Activated T-helper 17 cell treated with anti-CD3 and anti-CD28 coated beads, Interleukin-2, amount 50 U/mL, for 72 hours (primary cell): Measurements from ENCODE around the gene GRAMD2B. TPM values are rescaled to one million over a fixed set of nuclear protein-coding genes. Genes with fewer than 3 reads are reported as not detected.
"Not testable (repeated sequence)": the region's sequence is repeated elsewhere in the genome, so short reads cannot be mapped to it uniquely, and the experiment has no call there.

Experiments used
- ATAC-seq: fragments of 150-1000 bp; cut with Tn5 transposase; replicated peaks from 2 replicates; pipeline ENCODE4 v1.10.0; 2021; ENCODE audit warnings: mild to moderate bottlenecking, moderate library complexity
- H3K27ac Mint-ChIP-seq: one replicate; pipeline ENCODE4 v1.8.0; 2022; ENCODE audit warnings: mixed read lengths
- H3K27me3 Mint-ChIP-seq: one replicate; pipeline ENCODE4 v1.8.0; 2022; ENCODE audit warnings: mixed read lengths
- H3K36me3 Mint-ChIP-seq: one replicate; pipeline ENCODE4 v1.8.0; 2022; ENCODE audit warnings: low read depth, mild to moderate bottlenecking, mixed read lengths
- H3K4me1 Mint-ChIP-seq: one replicate; pipeline ENCODE4 v1.8.0; 2022; ENCODE audit warnings: mixed read lengths
- H3K4me3 Mint-ChIP-seq: one replicate; pipeline ENCODE4 v1.8.0; 2022; ENCODE audit warnings: mild to moderate bottlenecking, mixed read lengths
- H3K9me3 Mint-ChIP-seq: one replicate; pipeline ENCODE4 v1.8.0; 2022; ENCODE audit warnings: mixed read lengths
- total RNA-seq, 2 donors: library from RNA; stranded (reverse); gene quantifications; one replicate each; pipeline ENCODE4 v1.2.3, GENCODE V29; 2022

The GRAMD2B gene, protein sequence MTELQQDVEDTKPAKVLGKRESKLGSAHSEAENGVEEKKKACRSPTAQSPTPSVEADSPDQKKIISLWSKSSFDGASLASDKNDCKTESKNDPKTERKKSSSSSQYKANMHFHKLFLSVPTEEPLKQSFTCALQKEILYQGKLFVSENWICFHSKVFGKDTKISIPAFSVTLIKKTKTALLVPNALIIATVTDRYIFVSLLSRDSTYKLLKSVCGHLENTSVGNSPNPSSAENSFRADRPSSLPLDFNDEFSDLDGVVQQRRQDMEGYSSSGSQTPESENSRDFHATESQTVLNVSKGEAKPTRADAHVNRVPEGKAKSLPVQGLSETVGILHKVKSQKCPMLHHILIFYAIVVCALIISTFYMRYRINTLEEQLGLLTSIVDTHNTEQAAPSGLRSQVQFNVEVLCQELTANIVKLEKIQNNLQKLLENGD
- 10 to 100 TPM in 1 of 2 donors, 1 to 10 TPM in 1; 8.0 to 11.8 TPM for total RNA-seq

DNA sequence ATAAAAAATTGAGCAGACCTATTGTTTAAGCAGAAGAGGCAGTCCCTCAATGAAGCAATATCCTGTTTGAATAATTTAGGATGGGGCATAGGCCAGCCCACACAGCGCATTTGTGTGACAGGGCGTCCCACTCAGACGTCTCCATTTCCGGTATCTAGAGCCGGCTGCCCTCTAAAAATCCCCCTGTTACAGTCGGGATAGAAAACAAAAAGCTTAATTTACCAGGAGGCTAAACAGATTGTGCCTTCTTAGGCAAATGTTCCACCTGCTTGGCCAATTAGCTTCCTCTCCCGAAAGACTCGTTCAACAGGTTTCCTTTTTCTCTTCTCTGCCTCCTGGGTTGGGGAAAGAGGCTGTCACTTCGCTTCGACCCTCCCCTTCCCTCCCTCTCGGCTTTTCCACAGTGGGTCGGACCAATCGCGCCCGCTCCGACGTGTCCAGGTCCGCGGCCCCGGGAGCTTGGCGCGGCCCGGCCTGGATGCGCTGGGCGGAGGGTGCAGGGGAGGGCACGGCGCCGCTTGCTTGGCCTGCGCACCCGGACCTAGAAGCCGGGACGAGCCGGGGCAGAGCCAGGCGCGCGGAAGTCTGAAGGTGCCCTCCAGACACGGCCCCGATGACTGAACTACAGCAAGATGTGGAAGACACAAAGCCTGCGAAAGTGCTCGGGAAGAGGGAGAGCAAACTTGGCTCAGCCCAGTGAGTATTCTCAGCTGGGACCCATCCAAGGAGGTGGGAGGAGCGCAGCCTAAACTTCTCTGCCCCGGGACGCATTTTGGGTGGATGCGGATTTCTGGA lies at the start of gene GRAMD2B:
Gene GRAMD2B (plus strand): TSS at position 416 of the 795 bp plus-strand sequence. CDS start 198 bp downstream, at position 614.
- H3K4me3 Mint-ChIP-seq, result peak within 1 kb of the TSS; percentile 95
- H3K9me3 Mint-ChIP-seq, result no peaks in the 10 kb centered on the region
- peaks cover 22% of the 10 kb centered on the region for H3K4me1 Mint-ChIP-seq
- peak within 1 kb of the TSS; percentile 92 for H3K27ac Mint-ChIP-seq
- peak; percentile 92 for ATAC-seq
- no peaks in the 10 kb centered on the region for H3K27me3 Mint-ChIP-seq
- peaks cover 16% of the 10 kb centered on the region for H3K36me3 Mint-ChIP-seq

DNA sequence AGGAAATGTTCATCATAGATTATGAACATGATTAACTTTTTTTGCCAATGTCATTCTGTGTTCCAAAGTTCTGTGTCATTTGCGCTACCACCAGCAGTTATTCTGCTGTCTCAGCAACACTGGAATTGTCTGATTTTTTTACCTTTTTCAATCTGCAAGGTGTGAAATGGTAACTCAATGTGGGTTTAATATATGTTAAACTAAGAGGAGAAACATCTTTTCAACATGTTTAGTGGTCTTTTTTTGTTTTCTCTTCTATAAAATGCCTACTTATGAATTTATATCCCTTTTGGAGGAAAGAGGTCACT lies 49.1 kb upstream of the GRAMD2B start:
- H3K27me3 Mint-ChIP-seq, result no peaks in the 10 kb centered on the region
- H3K36me3 Mint-ChIP-seq, result no peaks in the 10 kb centered on the region
- H3K9me3 Mint-ChIP-seq, result no peaks in the 10 kb centered on the region
- ATAC-seq, result no peak
- H3K4me3 Mint-ChIP-seq, result peak overlapping the region; percentile 3
- peaks cover 8% of the 10 kb centered on the region for H3K4me1 Mint-ChIP-seq
- H3K27ac Mint-ChIP-seq, result no peak overlapping the region

DNA sequence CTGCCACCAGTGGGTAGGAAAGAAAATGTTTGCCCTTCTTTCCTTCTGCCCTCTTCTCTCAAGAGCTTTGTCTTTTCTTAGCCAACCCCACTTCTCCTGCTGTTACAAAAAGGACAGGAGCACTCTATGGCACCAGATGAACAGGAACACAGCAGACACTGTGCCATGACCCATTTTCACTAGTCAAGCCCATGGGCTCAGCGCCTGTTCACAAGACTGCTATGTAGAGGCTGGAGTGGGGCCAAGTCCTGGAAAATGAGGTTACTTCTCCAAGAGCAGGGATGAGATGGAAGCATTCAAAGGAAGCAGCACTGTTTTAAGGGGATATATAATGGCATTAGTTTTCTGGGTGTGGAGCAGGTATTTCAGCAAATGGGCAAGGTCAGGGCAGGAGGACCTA lies 46.8 kb upstream of the GRAMD2B start:
- no peak overlapping the region for H3K27ac Mint-ChIP-seq
- no peaks in the 10 kb centered on the region for H3K36me3 Mint-ChIP-seq
- peaks cover 3% of the 10 kb centered on the region for H3K9me3 Mint-ChIP-seq
- H3K4me1 Mint-ChIP-seq, result peaks cover 8% of the 10 kb centered on the region
- no peak for ATAC-seq
- H3K27me3 Mint-ChIP-seq, result no peaks in the 10 kb centered on the region
- H3K4me3 Mint-ChIP-seq, result no peak overlapping the region

DNA sequence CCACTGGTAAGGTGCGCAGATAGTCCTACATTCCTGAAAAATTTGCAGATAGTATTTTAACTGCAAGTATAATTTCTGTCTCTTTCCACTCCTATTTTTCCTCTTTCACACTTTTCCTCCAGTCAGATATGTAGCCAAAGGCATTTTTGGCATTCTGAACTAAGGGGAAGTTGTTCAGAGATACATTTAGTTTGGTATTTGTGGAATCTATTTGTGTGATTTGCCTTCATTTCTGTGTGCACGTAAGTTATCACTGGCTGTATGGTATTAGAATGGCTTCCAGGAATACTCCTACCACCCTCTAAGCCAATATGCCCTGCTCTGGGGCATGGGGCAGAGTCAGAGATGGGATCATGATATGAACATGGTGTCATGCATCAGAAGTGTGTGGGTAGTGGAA lies 45.8 kb upstream of the GRAMD2B start:
- Mint-ChIP-seq H3K4me3 (no peak overlapping the region), H3K27me3 (no peaks in the 10 kb centered on the region), H3K9me3 (peaks cover 6% of the 10 kb centered on the region), H3K27ac (no peak overlapping the region), H3K4me1 (peaks cover 8% of the 10 kb centered on the region), H3K36me3 (no peaks in the 10 kb centered on the region)
- no peak for ATAC-seq

DNA sequence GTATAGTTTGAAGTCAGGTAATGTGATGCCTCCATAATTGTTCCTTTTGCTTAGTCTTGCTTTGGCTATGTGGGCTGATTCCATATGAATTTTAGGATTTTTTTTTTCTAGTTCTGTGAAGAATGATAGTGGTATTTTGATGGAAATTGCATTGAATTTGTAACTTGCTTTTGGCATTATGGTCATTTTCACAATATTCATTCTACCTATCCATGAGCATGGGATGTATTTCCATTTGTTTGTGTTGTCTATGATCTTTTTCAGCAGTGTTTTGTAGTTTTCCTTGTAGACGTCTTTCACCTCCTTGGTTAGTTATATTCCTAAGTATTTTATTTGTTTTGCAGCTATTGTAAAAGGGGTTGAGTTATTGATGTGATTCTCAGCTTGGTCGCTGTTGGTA lies 42.9 kb upstream of the GRAMD2B start:
- not testable (repeated sequence) for H3K4me1 Mint-ChIP-seq, ATAC-seq, H3K36me3 Mint-ChIP-seq, H3K4me3 Mint-ChIP-seq, H3K9me3 Mint-ChIP-seq, H3K27me3 Mint-ChIP-seq, H3K27ac Mint-ChIP-seq

GRCh38 chr5:126383246-126383645 lies 40.0 kb upstream of the GRAMD2B start:
- peaks cover 8% of the 10 kb centered on the region for H3K9me3 Mint-ChIP-seq
- H3K4me1 Mint-ChIP-seq, result no peaks in the 10 kb centered on the region
- no peak overlapping the region for H3K27ac Mint-ChIP-seq
- no peak for ATAC-seq
- H3K36me3 Mint-ChIP-seq, result no peaks in the 10 kb centered on the region
- H3K4me3 Mint-ChIP-seq, result no peak overlapping the region
- H3K27me3 Mint-ChIP-seq, result no peaks in the 10 kb centered on the region

DNA sequence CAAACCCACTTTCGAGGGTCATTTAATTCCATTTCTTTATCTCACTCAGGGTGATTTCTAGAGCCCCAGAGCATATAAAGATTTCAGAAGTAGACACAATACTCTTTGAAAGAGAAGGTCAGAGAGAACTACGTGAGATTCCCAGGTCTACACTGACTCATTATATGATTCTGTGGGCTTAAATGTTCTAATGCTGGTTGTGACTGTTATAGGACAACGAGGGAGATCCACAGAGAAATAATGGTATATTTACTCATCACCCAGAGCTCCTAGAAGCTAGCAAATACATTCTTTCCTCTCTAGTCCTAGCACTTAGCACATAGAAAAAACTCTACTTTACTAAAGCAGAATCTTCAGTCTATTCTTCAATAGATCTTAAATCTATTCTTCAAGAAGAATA lies 39.4 kb upstream of the GRAMD2B start:
- H3K4me1 Mint-ChIP-seq, result no peaks in the 10 kb centered on the region
- no peaks in the 10 kb centered on the region for H3K36me3 Mint-ChIP-seq
- ATAC-seq, result no peak
- H3K4me3 Mint-ChIP-seq, result no peak overlapping the region
- peaks cover 8% of the 10 kb centered on the region for H3K9me3 Mint-ChIP-seq
- no peaks in the 10 kb centered on the region for H3K27me3 Mint-ChIP-seq
- no peak overlapping the region for H3K27ac Mint-ChIP-seq

DNA sequence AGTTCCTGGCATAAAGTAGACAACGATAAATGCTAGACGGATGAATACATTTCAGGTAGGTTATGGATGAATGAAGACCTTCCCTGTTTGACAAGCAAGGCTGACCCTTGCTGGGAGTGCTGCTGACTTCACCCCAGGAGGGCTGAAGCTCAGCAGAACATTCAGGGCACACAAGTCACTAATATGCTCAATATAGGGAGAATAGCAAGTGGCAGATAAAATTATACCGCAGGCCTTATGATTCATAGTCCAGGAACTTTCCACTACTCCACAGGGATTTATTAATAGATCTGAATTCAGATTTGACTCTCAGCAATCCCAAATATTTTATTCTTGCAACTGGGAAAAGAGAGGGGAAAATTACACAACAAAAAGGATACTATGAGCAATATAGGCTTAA lies 38.2 kb upstream of the GRAMD2B start:
- Mint-ChIP-seq H3K27me3 (no peaks in the 10 kb centered on the region), H3K4me3 (no peak overlapping the region), H3K27ac (no peak overlapping the region), H3K9me3 (peaks cover 8% of the 10 kb centered on the region), H3K4me1 (no peaks in the 10 kb centered on the region), H3K36me3 (no peaks in the 10 kb centered on the region)
- no peak for ATAC-seq

GRCh38 chr5:126385524-126386502 lies 37.4 kb upstream of the GRAMD2B start:
- Mint-ChIP-seq H3K9me3 (peaks cover 5% of the 10 kb centered on the region), H3K27me3 (no peaks in the 10 kb centered on the region), H3K27ac (no peak overlapping the region), H3K4me3 (no peak overlapping the region), H3K4me1 (no peaks in the 10 kb centered on the region), H3K36me3 (no peaks in the 10 kb centered on the region)
- no peak for ATAC-seq

- no peak for ATAC-seq
- Mint-ChIP-seq H3K9me3 (no peaks in the 10 kb centered on the region), H3K4me1 (no peaks in the 10 kb centered on the region), H3K36me3 (no peaks in the 10 kb centered on the region), H3K27ac (no peak overlapping the region), H3K27me3 (no peaks in the 10 kb centered on the region), H3K4me3 (no peak overlapping the region)
These were observed 34.0 kb upstream of the GRAMD2B start for GRCh38 chr5:126389179-126389578.

DNA sequence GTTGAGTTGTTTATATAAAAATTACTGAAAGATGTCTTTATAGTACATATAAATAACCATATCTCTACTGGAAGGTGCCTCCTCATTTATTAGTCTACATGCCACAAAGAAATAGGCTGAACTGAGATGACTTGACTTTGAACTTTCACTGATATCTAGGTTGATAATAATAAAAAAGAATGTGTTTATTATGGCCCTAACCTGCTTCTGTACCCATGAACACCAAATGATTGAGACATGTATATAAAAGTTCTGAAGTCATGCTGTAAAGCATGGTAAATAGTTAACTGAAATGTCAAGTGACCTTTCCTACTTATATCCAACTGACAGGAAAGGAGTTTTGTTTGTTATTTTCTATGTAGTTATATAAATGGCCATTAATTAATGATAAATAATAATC lies 33.2 kb upstream of the GRAMD2B start:
- Mint-ChIP-seq H3K4me1 (no peaks in the 10 kb centered on the region), H3K4me3 (no peak overlapping the region), H3K9me3 (no peaks in the 10 kb centered on the region), H3K36me3 (no peaks in the 10 kb centered on the region), H3K27me3 (no peaks in the 10 kb centered on the region), H3K27ac (no peak overlapping the region)
- no peak for ATAC-seq

DNA sequence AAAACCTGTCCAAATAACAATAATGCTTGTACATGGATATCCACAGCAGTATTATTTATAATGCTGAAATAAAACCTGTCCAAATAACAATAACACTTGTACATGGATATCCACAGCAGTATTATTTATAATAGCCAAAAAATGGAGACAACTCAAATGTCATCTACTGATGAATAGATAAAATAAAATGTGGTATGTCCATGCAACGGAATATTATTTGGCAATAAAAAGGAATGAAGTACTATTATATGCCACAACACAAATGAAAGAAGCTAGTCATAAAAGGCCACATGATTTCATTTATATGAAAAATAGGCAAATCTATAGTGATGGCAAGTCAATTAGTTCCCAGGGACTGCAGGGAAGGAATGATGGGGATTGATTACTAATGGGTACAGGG lies 31.8 kb upstream of the GRAMD2B start:
- H3K4me3 Mint-ChIP-seq, result no peak overlapping the region
- no peaks in the 10 kb centered on the region for H3K36me3 Mint-ChIP-seq
- H3K27me3 Mint-ChIP-seq, result no peaks in the 10 kb centered on the region
- H3K4me1 Mint-ChIP-seq, result no peaks in the 10 kb centered on the region
- no peak overlapping the region for H3K27ac Mint-ChIP-seq
- no peaks in the 10 kb centered on the region for H3K9me3 Mint-ChIP-seq
- ATAC-seq, result no peak

GRCh38 chr5:126394211-126394788 lies 28.9 kb upstream of the GRAMD2B start:
- Mint-ChIP-seq H3K4me1 (no peaks in the 10 kb centered on the region), H3K27me3 (no peaks in the 10 kb centered on the region), H3K9me3 (peaks cover under 1% of the 10 kb centered on the region), H3K4me3 (no peak overlapping the region), H3K36me3 (no peaks in the 10 kb centered on the region), H3K27ac (no peak overlapping the region)
- ATAC-seq, result no peak

DNA sequence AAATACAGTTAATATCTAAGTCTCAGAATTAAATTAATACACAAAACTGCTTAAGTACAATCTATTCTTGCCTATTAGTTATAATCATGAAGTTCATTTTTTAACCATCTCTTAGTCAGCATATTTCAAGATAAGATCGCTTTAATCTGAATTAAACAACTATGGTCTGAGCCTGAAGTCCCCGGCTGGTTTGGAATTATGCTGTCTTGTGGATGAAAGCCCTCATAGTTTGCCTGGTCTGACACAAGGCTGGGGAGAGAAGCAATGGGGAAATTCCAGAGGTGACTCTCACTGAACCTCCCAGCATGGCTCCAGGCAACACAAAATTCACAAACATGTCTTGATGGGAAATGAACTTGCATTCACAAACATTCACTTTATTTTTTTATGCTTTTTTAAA lies 28.0 kb upstream of the GRAMD2B start:
- Mint-ChIP-seq H3K4me1 (no peaks in the 10 kb centered on the region), H3K27me3 (no peaks in the 10 kb centered on the region), H3K36me3 (no peaks in the 10 kb centered on the region), H3K4me3 (no peak overlapping the region), H3K9me3 (peaks cover 3% of the 10 kb centered on the region), H3K27ac (no peak overlapping the region)
- ATAC-seq, result no peak
